D721Med (cell line): ENCODE results near the gene TTC3.
"Not testable (repeated sequence)": the region's sequence is repeated elsewhere in the genome, so short reads cannot be mapped to it uniquely, and the experiment has no call there.

ENCODE experiments used
- DNase-seq: peaks from one replicate; pipeline ENCODE4 v3.0.0; 2011; ENCODE audit warnings: low spot score; ENCODE audit not compliant: insufficient read length
- FAIRE-seq: peaks from 2 replicates; lab custom pipeline; 2011; peaks lifted over from hg19 to GRCh38; lab: Jason Lieb, UNC
- CTCF ChIP-seq: IDR thresholded peaks from 2 replicates; pipeline ENCODE4 v1.5.1; 2012; ENCODE audit warnings: mild to moderate bottlenecking, control low read depth; ENCODE audit not compliant: insufficient read depth; ENCODE audit errors: missing control alignments

TTC3 gene

DNA sequence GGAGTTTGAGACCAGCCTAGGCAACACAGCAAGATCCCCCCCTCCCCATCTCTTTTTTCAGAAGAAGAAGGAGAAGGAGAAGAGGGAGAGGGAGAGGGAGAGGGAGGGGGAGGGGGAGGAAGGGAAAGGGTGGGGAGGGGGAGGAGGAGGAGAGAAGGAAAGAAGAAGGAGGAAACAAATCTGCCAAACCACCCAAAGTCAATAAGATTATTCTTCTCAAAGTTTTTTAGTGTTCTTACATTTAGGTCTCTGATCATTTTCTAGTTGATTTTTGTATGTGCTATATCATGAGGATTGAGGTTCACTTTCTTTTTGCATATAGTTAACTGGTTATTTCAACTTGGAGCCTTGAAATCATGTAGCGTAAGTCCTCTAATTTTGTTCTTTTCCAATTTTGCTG, 137.7 kb downstream of the TTC3 start:
- FAIRE-seq (no peak), DNase-seq (no peak)
- TF ChIP-seq CTCF, result no peak

- no peak for FAIRE-seq
- TF ChIP-seq CTCF, result no peak
- no peak for DNase-seq
These were observed 141.9 kb downstream of the TTC3 start for GRCh38 chr21:37214952-37215351.

DNA sequence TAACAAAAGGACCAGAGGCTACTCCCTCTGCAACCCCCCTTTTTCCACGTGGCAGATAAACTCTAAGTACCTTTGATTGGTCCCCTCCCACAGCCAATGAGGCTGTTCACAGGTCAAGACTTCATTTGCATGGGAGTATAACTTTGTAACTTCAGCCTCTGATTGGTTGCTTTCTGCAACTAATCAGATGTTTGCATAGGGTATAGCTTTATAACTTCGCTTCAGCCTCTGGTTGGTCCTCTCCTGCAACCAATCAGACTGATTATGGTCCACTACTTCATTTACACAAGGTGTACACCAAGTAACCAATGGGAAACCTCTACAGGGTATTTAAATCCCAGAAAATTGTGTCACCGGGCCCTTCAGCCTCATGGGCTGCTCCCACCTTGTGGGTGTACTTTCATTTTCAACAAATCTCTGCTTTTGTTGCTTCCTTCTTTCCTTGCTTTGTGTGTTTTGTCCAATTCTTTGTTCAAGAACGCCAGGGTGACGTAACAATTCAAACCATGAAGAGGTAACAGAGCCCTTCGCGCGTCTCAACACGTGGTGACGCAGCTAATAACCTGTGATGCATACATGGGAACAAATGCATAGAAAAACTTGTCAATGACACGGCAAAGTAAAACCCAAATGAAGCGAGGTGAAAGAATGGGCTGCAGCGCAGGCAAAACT, 146.8 kb downstream of the TTC3 start:
- no peak for TF ChIP-seq CTCF
- no peak for DNase-seq
- no peak for FAIRE-seq

GRCh38 chr21:37220433-37220980, 147.5 kb downstream of the TTC3 start:
- TF ChIP-seq CTCF, result no peak
- no peak for FAIRE-seq
- no peak for DNase-seq

- no peak for FAIRE-seq
- peak; percentile 83 for DNase-seq
- peak; percentile 63 for TF ChIP-seq CTCF
These were observed 148.1 kb downstream of the TTC3 start for GRCh38 chr21:37220981-37221664.

DNA sequence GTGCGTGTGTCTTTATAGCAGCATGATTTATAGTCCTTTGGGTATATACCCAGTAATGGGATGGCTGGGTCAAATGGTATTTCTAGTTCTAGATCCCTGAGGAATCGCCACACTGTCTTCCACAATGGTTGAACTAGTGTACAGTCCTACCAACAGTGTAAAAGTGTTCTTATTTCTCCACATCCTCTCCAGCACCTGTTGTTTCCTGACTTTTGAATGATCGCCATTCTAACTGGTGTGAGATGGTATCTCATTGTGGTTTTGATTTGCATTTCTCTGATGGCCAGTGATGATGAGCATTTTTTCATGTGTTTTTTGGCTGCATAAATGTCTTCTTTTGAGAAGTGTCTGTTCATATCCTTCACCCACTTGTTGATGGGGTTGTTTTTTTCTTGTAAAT, 149.2 kb downstream of the TTC3 start:
- FAIRE-seq, DNase-seq: not testable (repeated sequence)

DNA sequence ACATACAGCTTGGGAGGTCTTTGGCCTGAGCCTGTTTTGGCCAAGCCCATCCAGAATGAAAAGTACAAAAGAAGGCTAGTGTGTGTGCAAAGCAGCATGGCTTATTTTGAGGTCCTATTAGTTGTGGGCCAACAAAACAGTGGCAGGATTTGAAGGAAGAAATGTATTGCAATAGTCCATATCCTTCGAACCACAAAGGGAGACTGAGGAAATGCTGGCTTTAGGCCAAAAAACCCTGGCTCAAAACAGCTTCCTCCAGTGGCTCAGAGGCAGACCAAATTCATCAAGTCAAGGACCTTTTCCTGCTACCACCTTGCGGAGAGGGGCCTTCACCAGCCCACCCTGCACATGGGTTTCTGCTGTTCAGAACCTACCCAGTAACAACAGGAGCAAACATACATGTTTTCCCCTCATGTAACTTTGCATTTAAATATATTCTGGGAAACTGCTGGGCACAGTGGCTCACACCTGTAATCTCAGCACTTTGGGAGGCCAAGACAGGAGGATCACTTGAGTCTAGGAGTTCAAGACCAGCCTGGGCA, 150.8 kb downstream of the TTC3 start:
- FAIRE-seq, result no peak

More for the DNA sequence above, 150.8 kb downstream of the TTC3 start:
- no peak for TF ChIP-seq CTCF
- DNase-seq, result no peak
